Measurements from ENCODE around the gene BRAT1.

BRAT1 gene

GRCh38 chr7:2559283-2559950 lies 4.1 kb upstream of the BRAT1 start:
- peak overlapping the region; percentile 87 for H3K4me3 ChIP-seq (ENCODE audit: low read length)

GRCh38 chr7:2558629-2559282 lies 3.4 kb upstream of the BRAT1 start, which contains the start of gene IQCE:
IQCE (plus strand) TSS chr7:2558979; CDS start chr7:2559182, 203 bp downstream.
- peak within 1 kb of the TSS; percentile 87 for H3K4me3 ChIP-seq (ENCODE audit: low read length)
- TF ChIP-seq ZNF274 (IDR thresholded peaks at IDR 0.05; ENCODE audit: low read depth, low read length): no peak

More at GRCh38 chr7:2559283-2559950, 4.1 kb upstream of the BRAT1 start:
- no peak for TF ChIP-seq ZNF274 (IDR thresholded peaks at IDR 0.05; ENCODE audit: low read depth, low read length)

- TF ChIP-seq ZNF274 (IDR thresholded peaks at IDR 0.05; ENCODE audit: low read depth, low read length): no peak
- H3K4me3 ChIP-seq (ENCODE audit: low read length): peak overlapping the region; percentile 82
Measured at GRCh38 chr7:2554661-2555111, 638 bp downstream of the BRAT1 start.

- TF ChIP-seq ZNF274 (IDR thresholded peaks at IDR 0.05; ENCODE audit: low read depth, low read length): no peak
- peak overlapping the region; percentile 82 for H3K4me3 ChIP-seq (ENCODE audit: low read length)
Measured at GRCh38 chr7:2553831-2554581, 1.3 kb downstream of the BRAT1 start.

DNA sequence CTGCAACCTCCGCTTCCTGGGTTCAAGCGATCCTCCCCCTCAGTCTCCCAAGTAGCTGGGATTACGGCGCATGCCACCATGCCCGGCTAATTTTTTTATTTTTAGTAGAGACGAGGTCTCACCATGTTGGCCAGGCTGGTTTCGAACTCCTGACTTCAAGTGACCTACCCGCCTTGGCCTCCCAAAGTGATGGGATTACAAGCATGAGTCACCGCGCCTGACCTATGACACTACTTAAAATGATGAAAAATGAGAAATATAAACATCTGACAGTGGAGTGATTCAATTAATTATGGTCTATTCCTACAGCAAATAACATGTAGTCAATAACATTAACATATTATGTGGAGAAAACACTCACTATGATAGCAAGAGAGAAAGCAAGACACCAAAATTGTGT lies 2.2 kb downstream of the BRAT1 start:
- H3K4me3 ChIP-seq (ENCODE audit: low read length): no peak overlapping the region
- TF ChIP-seq ZNF274 (IDR thresholded peaks at IDR 0.05; ENCODE audit: low read depth, low read length): no peak

GRCh38 chr7:2551418-2551817 lies 3.9 kb downstream of the BRAT1 start:
- no peak overlapping the region for H3K4me3 ChIP-seq (ENCODE audit: low read length)
- no peak for TF ChIP-seq ZNF274 (IDR thresholded peaks at IDR 0.05; ENCODE audit: low read depth, low read length)

DNA sequence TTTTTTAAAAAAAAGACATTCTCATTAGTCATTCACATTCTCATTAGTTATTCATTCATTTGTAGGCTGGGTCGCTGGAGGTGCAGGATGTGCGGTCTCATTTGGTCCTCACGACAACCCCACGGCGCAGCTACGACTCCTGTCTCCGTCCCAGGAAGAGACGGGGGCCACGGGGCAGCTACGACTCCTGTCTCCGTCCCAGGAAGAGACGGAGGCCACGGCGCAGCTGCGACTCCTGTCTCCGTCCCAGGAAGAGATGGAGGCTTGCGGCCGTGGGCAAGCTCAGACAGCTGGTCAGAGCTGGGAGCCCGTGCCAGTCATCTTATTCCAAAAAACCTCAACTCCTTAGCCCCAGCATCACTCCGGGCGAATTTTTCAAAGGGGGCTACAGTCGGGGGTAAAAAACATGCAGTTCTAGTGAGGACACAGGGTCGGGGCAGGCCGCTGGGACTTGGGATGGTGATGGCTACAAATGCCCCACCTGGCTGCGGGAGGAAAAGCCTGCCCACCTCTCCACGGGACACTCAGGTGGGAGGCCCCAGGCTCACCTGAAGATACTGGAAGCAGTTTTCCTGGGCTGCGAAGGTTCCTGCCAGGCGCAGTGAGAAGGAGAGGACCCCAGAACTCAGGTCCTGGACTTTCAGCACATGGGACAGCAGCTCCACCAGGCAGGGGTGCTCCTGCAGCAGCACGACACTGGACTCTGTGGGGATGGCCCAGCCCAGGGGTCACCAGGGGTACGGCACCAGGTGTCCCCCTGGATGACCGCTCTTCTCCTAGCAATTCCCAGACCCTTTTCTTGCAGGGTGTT lies 8.3 kb downstream of the BRAT1 start:
- TF ChIP-seq ZNF274 (IDR thresholded peaks at IDR 0.05; ENCODE audit: low read depth, low read length): no peak
- no peak overlapping the region for H3K4me3 ChIP-seq (ENCODE audit: low read length)

DNA sequence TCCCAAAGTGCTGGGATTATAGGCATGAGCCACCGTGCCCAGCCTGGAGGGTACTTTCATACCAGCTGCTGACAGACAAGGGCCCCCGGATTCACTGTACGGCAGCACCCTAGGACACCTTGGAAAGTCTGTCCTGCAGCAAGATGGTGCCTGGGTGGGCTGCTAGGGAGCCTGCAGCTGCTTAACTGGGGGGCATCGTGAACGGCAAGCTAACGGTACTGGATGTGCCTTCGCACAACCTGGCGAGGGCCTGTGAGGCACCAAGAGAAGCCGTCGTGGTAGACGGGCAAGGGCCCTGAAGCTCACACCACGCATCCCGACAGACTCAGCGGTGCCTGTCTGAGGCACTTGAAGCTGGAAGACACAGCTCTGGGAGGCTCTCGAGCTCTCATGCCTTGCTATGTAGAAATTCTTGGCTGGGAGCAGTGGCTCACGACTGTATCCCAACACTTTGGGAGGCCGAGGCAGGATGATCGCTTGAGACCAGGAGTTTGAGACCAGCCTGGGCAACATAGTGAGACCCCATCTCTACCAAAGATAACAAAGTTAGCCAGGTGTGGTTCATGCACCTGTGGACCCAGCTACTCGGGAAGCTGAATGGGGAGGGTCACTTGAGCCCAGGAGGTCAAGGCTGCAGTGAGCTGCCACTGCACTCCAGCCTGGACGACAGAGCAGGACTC lies 9.4 kb downstream of the BRAT1 start:
- no peak for TF ChIP-seq ZNF274 (IDR thresholded peaks at IDR 0.05; ENCODE audit: low read depth, low read length)
- no peak overlapping the region for H3K4me3 ChIP-seq (ENCODE audit: low read length)

- H3K4me3 ChIP-seq (ENCODE audit: low read length): no peak overlapping the region
- no peak for TF ChIP-seq ZNF274 (IDR thresholded peaks at IDR 0.05; ENCODE audit: low read depth, low read length)
Measured at GRCh38 chr7:2544541-2545188, 10.7 kb downstream of the BRAT1 start.

DNA sequence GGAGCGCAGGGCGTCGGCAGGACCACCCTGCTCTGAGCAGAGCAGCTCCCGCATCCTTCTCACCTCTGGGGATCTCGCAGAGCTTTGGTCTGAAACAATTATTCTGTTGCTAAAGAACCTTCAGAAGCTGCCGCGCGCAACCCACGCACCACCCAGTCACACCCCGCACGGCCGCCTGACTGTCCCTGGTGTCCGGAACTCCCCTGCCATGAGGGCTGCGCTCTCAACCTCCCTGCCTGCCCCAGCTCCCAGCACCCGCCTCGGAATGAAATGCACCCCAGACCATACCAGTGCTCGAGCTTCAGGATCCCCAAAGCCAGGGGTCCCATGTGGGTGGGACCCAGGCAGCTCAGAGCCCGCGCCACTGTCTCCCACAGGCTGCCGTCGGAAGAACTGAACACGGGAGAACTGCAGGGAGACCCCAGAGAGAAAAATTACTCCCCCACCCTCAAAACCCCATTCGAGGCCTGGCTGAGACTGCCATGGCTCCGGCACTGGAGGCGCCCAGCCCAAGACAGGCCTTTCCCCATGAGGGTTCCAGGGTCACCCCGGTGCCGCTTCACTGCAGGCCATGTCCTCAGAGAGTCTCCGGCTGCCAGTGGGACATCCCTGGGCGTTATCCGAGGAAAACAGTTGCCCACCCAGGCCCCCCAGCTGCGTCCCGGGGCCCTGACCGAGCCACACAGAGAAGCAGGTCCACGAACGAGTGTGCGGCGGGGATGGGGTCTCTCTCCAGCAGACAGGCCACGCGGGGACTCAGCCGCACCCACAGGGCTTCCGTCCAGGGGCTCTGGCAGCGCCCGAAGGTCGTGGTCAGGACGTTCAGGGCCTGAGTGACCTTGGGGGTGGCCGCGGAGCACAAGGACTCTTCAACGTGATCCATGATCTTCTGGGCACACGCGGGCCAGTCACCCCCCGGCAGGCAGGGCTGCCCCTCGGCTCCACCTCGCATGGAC lies 12.1 kb downstream of the BRAT1 start:
- no peak for TF ChIP-seq ZNF274 (IDR thresholded peaks at IDR 0.05; ENCODE audit: low read depth, low read length)
- no peak overlapping the region for H3K4me3 ChIP-seq (ENCODE audit: low read length)

DNA sequence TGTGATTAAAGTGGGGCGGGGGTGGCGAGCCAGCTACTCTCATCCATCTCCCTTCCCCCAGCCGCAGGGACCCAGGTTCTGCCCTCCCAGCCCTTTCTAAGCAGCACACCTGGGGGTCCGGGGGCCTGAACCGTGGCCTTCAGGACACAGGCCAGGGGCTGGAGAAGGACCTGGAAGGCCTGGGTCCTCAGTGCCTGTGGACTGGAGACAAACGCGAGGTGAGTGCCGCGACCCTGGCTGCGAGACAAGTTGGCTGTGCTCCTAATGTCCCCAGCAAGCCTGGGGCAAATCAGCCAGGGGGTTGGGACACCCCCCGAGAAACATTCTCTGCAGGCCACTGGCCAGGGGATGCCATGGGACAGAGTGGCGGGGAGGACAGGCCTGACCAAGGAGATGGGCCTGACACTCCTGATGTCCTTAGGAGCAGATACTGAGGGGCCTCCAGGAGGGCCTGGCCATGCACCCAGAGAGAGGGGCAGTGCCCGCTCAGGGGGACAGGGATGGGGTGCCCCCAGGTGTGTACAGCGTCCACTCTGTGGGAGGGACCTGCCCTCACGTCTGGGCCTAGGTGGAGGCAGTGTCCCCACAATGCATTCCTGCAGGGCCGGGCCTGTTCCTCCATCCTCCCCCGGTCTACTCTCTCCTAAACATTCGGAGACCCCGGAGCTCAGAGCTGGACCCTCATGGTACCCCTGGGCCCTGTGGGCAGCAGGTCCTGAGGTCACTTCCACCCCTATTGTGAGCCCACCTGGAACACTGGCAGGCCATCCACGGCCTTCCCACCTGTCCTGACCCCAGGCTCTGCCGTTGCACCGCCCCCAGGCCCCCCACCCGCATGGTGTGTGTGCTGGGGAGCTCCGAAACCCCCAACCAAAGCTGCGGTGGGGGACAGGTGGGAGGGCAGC lies 13.1 kb downstream of the BRAT1 start:
- no peak overlapping the region for H3K4me3 ChIP-seq (ENCODE audit: low read length)
- TF ChIP-seq ZNF274 (IDR thresholded peaks at IDR 0.05; ENCODE audit: low read depth, low read length): no peak

Measured in GM08714 (cell line).